Germinal center (tissue), 1 donor: ENCODE data around the gene SLC25A26.

Experiments used
- DNase-seq: peaks from one replicate; pipeline ENCODE4 v3.0.0; 2012; ENCODE audit warnings: mixed read lengths, low spot score

The SLC25A26 gene

DNA sequence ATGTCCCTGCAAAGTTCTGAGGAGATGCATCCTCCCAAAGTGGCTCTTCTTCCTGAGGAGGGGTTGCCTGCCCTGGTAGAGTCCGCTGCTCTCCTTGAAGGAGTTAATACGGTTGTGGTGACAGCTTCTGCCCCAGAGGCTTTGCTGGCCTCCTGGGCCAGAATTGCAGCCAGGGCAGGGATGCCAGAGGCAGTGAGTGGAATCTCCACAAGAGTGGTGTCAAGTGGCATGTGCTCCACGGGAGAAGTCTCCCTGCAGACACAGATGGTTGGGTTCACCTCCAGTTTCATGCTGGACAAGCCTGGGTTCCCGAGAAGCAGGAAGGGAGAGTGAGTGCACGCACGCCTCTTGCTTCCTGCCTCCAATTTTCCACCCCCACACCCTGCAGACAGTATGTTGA, 105.5 kb downstream of the SLC25A26 start:
- DNase-seq: no peak

DNA sequence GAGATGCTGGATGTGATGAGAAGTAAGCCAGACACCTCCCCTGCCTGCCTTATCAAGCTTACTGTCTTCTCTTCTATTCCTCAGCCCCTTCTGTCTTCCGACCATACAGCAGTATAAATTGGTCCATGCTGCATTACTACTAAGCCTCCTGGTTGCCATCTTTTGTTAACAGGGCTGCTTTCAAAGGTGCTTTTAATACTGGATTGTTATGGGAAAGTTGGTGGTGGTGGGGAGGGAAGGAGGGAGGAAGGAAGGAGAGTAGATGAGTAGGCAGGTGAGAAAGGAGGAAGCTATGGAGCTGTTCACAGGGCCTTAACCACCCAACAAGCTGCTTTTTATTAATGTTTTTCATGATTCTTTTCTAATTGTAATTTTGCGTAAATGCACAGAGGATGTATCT, 114.9 kb downstream of the SLC25A26 start:
- DNase-seq: no peak

GRCh38 chr3:66336333-66336766, 115.5 kb downstream of the SLC25A26 start:
- no peak for DNase-seq

- DNase-seq: no peak
These were observed 118.1 kb downstream of the SLC25A26 start for GRCh38 chr3:66338927-66339326.

DNA sequence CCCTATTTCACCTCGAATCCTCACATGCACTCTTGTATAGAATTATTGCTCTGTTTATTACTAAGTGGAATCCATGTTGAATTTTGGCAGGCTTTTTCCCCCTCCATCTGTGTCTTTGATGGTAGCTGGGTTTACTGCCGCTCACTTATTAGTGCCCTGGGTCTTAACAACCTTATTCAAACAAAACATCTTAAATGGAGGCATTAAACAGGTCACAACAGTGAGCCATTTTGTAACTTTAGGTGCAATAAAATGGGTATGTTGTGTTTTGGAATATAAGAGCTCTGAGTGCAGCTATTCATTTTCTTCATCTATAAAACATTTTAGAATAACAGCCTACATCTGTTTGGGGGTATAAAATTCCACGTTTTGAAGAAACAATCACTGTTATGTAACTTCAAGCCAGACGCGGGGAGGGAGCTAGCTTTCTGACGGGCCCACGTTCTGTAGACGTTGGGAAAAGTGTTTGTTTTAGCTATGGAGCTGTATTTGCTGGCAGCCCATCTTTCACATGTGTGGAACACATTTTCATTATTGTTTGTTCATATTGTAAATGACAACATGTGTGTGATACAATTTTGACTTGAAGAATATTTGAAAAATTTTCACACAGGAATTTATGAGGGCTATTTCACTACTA, 122.0 kb downstream of the SLC25A26 start:
- DNase-seq: no peak

DNA sequence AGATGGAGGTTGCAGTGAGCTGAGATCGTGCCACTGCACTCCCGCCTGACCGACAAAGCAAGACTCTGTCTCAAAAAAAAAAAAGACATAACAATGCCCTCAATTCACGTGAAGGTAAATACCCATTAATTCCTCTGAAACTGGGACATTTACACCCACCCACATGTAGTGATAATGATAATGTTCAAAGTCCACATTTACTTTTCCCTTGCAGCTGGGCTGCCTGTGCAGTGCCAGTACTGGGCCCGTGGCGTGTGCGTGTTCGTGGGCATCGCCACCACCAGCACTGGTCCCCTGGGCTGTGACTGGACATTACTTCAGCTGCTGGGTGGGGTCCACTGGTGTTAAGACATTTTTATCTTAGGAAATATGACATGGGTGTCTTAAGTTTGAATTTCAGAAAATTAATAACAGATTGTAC, 123.6 kb downstream of the SLC25A26 start:
- DNase-seq: no peak

DNA sequence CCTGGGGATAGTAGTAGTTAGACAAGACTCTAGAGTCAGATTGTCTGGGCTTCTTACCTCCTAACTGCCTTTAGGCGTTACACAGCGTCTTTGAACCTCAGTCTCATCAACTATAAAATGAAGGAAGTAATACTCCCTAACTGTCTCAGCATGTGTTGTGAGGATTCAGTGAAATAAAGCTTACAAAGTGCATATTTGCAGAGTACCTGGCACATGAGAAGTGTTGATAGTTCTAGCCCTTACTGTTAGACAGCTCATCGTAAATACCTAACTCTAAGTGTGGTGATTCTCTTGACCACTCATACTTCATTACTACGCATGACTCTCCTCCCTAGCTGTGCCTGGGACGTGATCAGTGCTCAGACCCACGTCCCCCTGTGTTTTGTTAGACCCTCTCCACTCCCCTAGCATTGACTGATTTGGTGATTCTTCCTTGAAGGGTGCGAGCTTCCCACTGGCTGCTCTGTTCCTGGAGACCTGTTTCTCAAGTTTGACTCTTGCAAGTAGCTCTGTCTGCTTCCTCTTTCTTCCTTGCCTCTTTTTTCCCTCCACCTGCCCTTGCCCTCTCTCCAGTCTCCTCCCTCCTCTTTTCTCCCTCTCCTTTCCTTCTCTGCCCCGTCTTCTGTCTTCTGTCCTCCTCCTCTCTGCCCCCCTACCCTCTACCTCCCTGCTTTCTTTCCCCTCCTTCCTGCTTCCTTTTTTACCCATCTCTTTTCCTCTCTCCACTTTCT, 124.2 kb downstream of the SLC25A26 start:
- no peak for DNase-seq

DNA sequence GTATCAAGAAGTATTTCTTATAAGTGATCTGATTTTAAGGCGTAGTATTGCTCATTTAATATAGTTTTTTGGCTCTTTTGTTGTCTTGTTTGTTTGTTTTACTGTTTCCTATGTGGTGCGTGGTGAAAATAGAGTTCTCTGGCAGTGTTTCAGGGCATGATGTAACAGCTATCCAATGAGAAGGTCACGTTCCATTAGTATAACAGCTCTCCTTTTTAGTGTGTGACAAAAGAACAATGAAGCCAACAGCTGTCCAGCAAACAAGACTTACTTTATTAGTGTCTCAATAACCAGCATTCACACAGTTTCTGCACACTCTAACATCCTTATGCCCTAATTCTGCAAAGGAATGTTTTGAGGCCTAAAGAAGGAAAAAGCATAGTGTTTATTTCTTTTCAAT, 127.9 kb downstream of the SLC25A26 start:
- no peak for DNase-seq

DNA sequence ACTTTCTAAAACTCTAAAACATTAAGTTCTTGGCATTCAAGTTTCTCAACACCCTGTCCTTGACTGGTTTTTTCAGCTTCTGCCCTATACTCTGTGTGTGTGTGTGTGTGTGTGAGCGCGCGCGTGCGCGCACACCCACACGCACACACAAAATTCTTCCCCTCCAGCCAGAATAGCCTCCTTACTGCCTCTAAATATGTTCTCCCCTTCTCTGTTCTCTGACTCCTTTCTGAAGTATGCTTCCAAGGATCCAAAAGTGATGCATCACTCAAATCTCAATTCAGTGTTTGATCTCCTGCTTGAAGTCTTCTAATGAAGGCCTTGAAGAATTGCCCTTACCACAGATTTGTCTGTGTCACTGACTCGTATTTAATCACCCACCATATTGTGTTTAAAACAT, 129.8 kb downstream of the SLC25A26 start:
- no peak for DNase-seq

- DNase-seq: no peak
These were observed 132.2 kb downstream of the SLC25A26 start for GRCh38 chr3:66353039-66353438.

DNA sequence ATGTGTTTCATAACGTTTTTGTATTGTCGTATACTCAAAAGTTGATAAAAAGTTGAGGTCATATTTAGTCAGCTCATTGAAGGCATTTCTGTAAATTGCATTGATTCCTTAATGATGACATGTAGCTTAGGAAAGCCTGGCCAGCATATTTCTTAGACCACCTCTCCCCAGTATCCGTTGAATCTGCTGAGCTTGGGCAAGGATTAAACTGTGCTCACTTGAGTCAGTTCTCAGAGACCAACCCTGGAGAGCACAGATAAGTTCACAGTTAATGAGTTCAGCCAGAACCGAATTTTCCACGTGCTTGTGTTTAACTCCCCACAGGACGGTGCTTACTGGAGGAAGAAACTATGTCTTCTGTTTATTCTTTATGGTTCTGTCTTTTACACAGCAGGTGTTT, 132.7 kb downstream of the SLC25A26 start:
- no peak for DNase-seq

DNA sequence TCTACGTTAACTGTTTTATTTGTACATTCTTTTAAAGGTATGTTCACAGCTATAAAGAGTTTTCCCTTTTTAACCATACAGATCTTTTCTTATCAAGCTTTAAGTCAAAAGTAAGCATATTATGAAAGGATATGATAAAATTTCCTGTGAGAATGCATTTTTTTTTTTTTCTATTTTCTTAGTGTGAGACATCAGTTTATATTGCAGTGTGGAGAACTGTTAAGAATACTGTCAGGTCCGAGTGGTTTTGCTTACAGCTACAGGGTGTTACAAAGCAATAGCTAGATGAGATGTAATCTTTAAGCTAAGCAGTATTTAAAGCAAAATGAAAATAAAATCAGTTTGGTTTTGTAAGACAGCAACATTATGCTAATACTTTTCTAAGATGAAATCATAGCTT, 133.2 kb downstream of the SLC25A26 start:
- DNase-seq: no peak

GRCh38 chr3:66355394-66355793, 134.6 kb downstream of the SLC25A26 start:
- no peak for DNase-seq

- DNase-seq: no peak
These were observed 135.2 kb downstream of the SLC25A26 start for GRCh38 chr3:66355997-66356396.

GRCh38 chr3:66361356-66361755, 140.6 kb downstream of the SLC25A26 start:
- DNase-seq: no peak

- no peak for DNase-seq
These were observed 141.7 kb downstream of the SLC25A26 start for GRCh38 chr3:66362541-66362941.

GRCh38 chr3:66363148-66363547, 142.3 kb downstream of the SLC25A26 start:
- DNase-seq: no peak

- no peak for DNase-seq
These were observed 144.3 kb downstream of the SLC25A26 start for GRCh38 chr3:66365080-66365479.

DNA sequence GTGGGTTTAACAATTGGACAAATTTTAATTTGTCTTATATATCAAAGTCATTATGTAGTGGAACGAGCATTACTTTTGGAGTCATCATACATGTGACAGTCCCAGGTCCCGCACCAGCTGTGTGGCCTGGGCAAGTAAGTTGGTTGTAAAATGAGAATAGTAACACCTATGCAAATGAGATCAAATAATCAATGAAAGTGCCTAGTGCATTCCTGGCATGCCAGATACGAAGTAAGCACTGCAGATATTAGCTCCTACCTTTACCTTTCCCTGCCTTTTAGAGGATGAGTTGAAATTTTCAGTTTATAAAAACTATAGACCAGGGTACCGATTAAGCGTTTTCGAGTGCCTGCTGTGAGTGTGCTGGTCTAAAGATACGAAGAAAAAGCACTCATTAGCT, 145.9 kb downstream of the SLC25A26 start:
- DNase-seq: no peak

DNA sequence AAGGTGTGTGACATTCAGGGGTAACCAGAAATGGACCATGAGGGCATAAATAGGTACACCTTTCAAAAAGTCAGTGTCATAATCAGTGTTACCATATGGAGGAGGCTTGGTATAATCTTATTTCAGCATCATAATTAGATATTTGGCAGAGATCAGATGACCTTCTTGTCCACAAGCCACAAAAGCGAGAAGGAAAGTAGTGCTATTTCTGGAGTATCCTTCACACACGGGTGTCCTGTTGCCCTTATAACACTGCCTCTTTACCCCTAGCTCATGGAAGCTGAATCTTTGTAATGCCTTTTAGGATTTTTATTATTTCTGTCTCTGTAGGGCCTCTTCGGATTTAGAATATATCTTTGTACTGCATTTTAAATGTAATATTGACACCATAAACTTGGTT, 147.2 kb downstream of the SLC25A26 start:
- no peak for DNase-seq

GRCh38 chr3:66370179-66370578, 149.4 kb downstream of the SLC25A26 start:
- DNase-seq: no peak

DNA sequence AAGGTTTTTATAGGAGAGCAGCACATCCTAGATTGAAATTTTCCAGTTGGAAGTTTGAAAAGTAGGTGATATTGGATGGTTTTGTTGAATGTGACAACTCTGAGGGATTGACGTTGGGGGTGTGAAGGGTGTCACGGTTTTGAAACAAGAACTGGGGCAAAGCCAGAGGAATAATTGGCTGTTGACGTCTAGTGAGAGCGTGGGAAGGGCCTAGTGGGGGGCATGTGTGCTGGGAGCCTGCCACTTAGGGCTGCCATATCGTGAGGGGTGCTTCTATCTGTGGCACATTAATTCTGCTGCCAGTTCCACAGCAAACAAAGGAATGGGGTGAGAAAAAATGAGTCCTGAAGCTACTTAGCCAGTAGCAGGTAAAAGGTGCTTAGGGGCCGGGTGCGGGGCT, 150.6 kb downstream of the SLC25A26 start:
- DNase-seq: no peak

DNA sequence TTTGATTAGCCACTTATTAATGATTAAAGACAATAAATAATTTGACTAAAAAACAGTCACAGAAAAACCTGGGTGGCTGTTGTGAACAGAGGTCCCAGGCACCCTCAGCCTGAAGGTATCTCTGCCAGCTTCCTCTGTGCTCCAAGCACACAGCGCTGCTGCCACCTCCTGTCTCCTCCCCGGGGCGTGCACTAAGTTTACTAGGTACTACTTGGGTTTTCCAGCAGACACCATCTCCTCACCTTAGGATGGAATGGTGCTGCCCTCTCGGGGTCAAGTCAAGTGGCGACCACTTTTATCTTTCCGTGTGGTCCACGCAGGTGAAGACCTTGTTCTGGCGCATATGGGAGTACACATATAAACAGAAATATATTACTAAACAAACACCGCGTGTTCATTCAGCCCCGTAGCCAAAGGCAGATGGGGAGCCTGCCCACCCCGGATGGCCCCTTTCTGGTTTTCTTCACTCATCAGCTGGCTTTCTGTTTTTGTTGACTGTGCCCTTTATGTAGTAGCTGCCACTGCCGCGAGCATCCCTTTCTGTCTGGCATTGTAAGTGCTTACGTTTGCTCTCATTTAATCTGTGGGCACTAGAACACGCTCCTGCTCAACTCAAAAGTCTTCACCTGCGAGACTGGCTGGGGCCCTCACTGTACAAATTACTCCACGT, 152.0 kb downstream of the SLC25A26 start:
- no peak for DNase-seq
